GM23338 (cell line): ENCODE measurements around the gene COL26A1. TPM values are rescaled to one million over a fixed set of nuclear protein-coding genes. Genes with fewer than 3 reads are reported as not detected.

ENCODE experiments used
- ATAC-seq: fragments of 200-7000 bp; cut with Tn5 transposase; 3 replicates; pipeline ENCODE4 v1.9.1; 2020
- DNase-seq: peaks from one replicate; pipeline ENCODE4 v3.0.0-alpha.2; 2015; ENCODE audit warnings: low spot score
- H2AFZ ChIP-seq: fragments of 200-600 bp; sonication (generic); 2 replicates; pipeline ENCODE4 v1.8.0; 2016; ENCODE audit warnings: antibody characterized with exemption, mild to moderate bottlenecking, moderate library complexity
- H3F3A ChIP-seq: fragments of 200-600 bp; sonication (generic); replicated peaks from 2 replicates; pipeline ENCODE4 v1.8.0; 2017; ENCODE audit warnings: antibody characterized with exemption, mixed run types, low read depth
- H3K27ac ChIP-seq: fragments of 200-600 bp; sonication (generic); 2 replicates; pipeline ENCODE4 v1.6.1; 2016; ENCODE audit warnings: low read depth
- H3K27me3 ChIP-seq: fragments of 200-600 bp; sonication (generic); 2 replicates; pipeline ENCODE4 v1.8.0; 2016; ENCODE audit warnings: mild to moderate bottlenecking, mixed run types, moderate library complexity; ENCODE audit not compliant: insufficient read depth
- H3K36me3 ChIP-seq: fragments of 200-600 bp; sonication (generic); 2 replicates; pipeline ENCODE4 v1.8.0; 2016; ENCODE audit warnings: mild to moderate bottlenecking; ENCODE audit not compliant: insufficient read depth
- H3K4me1 ChIP-seq: fragments of 200-600 bp; sonication (generic); 2 replicates; pipeline ENCODE4 v1.8.0; 2016; ENCODE audit warnings: mild to moderate bottlenecking, moderate library complexity; ENCODE audit not compliant: insufficient read depth
- H3K4me2 ChIP-seq: fragments of 200-600 bp; sonication (generic); 2 replicates; pipeline ENCODE4 v1.7.1; 2017; ENCODE audit warnings: mixed run types
- H3K4me3 ChIP-seq: fragments of 200-600 bp; sonication (generic); 2 replicates; pipeline ENCODE4 v1.6.1; 2016; ENCODE audit warnings: mixed run types
- H3K79me2 ChIP-seq: fragments of 200-600 bp; sonication (generic); replicated peaks from 2 replicates; pipeline ENCODE4 v1.8.0; 2017; ENCODE audit warnings: mild to moderate bottlenecking; ENCODE audit not compliant: insufficient read depth
- H3K9me2 ChIP-seq: fragments of 200-600 bp; sonication (generic); 2 replicates; pipeline ENCODE4 v1.8.0; 2017; ENCODE audit not compliant: insufficient read depth
- H4K20me1 ChIP-seq: fragments of 200-600 bp; sonication (generic); replicated peaks from 2 replicates; pipeline ENCODE4 v1.8.0; 2017; ENCODE audit warnings: mild to moderate bottlenecking; ENCODE audit not compliant: insufficient read depth
- H3K27ac Mint-ChIP-seq: 2 replicates; pipeline ENCODE4 v1.8.0; 2020; ENCODE audit warnings: inconsistent platforms, mild to moderate bottlenecking, moderate library complexity, mixed read lengths
- H3K27me3 Mint-ChIP-seq: 3 replicates; pipeline ENCODE4 v1.8.0; 2022; ENCODE audit warnings: low read depth, mild to moderate bottlenecking, moderate library complexity, mixed read lengths, inconsistent platforms; ENCODE audit not compliant: insufficient read depth, poor library complexity
- H3K36me3 Mint-ChIP-seq: 3 replicates; pipeline ENCODE4 v1.8.0; 2021; ENCODE audit warnings: low read depth, mild to moderate bottlenecking, inconsistent platforms, moderate library complexity, mixed read lengths
- H3K4me1 Mint-ChIP-seq: 3 replicates; pipeline ENCODE4 v1.8.0; 2020; ENCODE audit warnings: mild to moderate bottlenecking, inconsistent platforms, mixed read lengths
- H3K4me3 Mint-ChIP-seq: 3 replicates; pipeline ENCODE4 v1.8.0; 2021; ENCODE audit warnings: moderate library complexity, mild to moderate bottlenecking, inconsistent platforms, mixed read lengths
- H3K9me3 Mint-ChIP-seq: 3 replicates; pipeline ENCODE4 v1.8.0; 2020; ENCODE audit warnings: moderate library complexity, mild to moderate bottlenecking, inconsistent platforms, mixed read lengths
- EZH2 ChIP-seq: fragments of 200-600 bp; sonication (generic); IDR thresholded peaks from one replicate; pipeline ENCODE4 v1.8.0; 2017; ENCODE audit warnings: antibody characterized with exemption, mild to moderate bottlenecking, low read depth; ENCODE audit not compliant: unreplicated experiment
- JUNB ChIP-seq: IDR thresholded peaks from one replicate; pipeline ENCODE4 v1.6.1; 2016; ENCODE audit warnings: antibody characterized with exemption; ENCODE audit not compliant: unreplicated experiment
- STAT1 ChIP-seq: IDR thresholded peaks from one replicate; pipeline ENCODE4 v1.6.1; 2016; ENCODE audit warnings: antibody characterized with exemption; ENCODE audit not compliant: unreplicated experiment
- ZNF331 ChIP-seq: fragments of 250-450 bp; sonication (Bioruptor Pico); IDR thresholded peaks from 2 replicates; pipeline ENCODE4 v1.5.0; 2020; ENCODE audit warnings: low read depth, mild to moderate bottlenecking, moderate library complexity
- polyA plus RNA-seq: library from polyadenylated mRNA; unstranded; fragments of >200 nt; fragmentation: Nextera tagmentation; extraction: Ambion mirVana; gene quantifications from 2 replicates; pipeline ENCODE4 v1.2.1, GENCODE V29; 2016
- total RNA-seq: library from RNA; depleted of rRNA; stranded (reverse); fragments of >200 nt; shearing (Covaris generic); gene quantifications from 2 replicates; pipeline ENCODE4 v1.2.3, GENCODE V29; 2014
- TF ChIP-seq, protein P1 (sequence below), 2 experiments: fragments of 200-600 bp in 1 of 2; sonication (generic) in 1 of 2; conservative IDR thresholded peaks; 2 replicates each; pipeline versions ENCODE4 v1.5.1 to v1.6.1; 2016 to 2017; ENCODE audit warnings: antibody characterized with exemption in 2 of 2, low read depth in 2 of 2, mild to moderate bottlenecking in 2 of 2, moderate library complexity in 1 of 2
- TF ChIP-seq, protein P2 (sequence below): fragments of 250-450 bp; sonication (Bioruptor Pico); IDR thresholded peaks from 2 replicates; pipeline ENCODE4 v1.5.0; 2020; ENCODE audit warnings: mild to moderate bottlenecking, moderate library complexity
- TF ChIP-seq, protein P3 (sequence below): IDR thresholded peaks from one replicate; pipeline ENCODE4 v1.6.1; 2018; ENCODE audit warnings: antibody characterized with exemption; ENCODE audit not compliant: unreplicated experiment

The COL26A1 gene
- total and polyA plus RNA-seq, 2 experiments from 2014 or later = 17.8 to 55.0 TPM

GRCh38 chr7:101399759-101400158, 37.1 kb downstream of the COL26A1 start (continued):
- TF ChIP-seq ZNF331 (CRISPR knock-in tag) (no peak), JUNB (no peak), STAT1 (no peak)

GRCh38 chr7:101400751-101401150, 38.1 kb downstream of the COL26A1 start:
- Histone ChIP-seq H3K4me2 (peak overlapping the region; percentile 36; the same call in 1 of the 2 replicates), H3K27ac (peak overlapping the region; percentile 91), H2AFZ (no peak overlapping the region), H3F3A (peaks cover 19% of the 10 kb centered on the region), H3K4me1 (peaks cover 25% of the 10 kb centered on the region), H3K9me2 (no peaks in the 10 kb centered on the region), H3K4me3 (no peak overlapping the region), H3K36me3 (no peaks in the 10 kb centered on the region), H3K79me2 (peaks cover 23% of the 10 kb centered on the region), H4K20me1 (no peaks in the 10 kb centered on the region), H3K27me3 (no peaks in the 10 kb centered on the region)
- Mint-ChIP-seq H3K4me1 (peaks cover 48% of the 10 kb centered on the region), H3K27me3 (peaks cover 22% of the 10 kb centered on the region), H3K9me3 (0 out of 3 replicates have a peak, but pooled peaks cover 4% of the 10 kb centered on the region), H3K36me3 (peaks cover 21% of the 10 kb centered on the region), H3K4me3 (no peak overlapping the region), H3K27ac (no peak overlapping the region)
- TF ChIP-seq STAT1 (no peak), EZH2 (no peak), JUNB (no peak)
- TF ChIP-seq, protein P1, sequence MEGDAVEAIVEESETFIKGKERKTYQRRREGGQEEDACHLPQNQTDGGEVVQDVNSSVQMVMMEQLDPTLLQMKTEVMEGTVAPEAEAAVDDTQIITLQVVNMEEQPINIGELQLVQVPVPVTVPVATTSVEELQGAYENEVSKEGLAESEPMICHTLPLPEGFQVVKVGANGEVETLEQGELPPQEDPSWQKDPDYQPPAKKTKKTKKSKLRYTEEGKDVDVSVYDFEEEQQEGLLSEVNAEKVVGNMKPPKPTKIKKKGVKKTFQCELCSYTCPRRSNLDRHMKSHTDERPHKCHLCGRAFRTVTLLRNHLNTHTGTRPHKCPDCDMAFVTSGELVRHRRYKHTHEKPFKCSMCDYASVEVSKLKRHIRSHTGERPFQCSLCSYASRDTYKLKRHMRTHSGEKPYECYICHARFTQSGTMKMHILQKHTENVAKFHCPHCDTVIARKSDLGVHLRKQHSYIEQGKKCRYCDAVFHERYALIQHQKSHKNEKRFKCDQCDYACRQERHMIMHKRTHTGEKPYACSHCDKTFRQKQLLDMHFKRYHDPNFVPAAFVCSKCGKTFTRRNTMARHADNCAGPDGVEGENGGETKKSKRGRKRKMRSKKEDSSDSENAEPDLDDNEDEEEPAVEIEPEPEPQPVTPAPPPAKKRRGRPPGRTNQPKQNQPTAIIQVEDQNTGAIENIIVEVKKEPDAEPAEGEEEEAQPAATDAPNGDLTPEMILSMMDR (conservative IDR thresholded peaks at IDR 0.05; ENCODE audit: low read depth in 2 of 2) = peak in 1 of 2 experiments; percentile 25; a peak in 1 of 4 replicates
- ATAC-seq (no peak), DNase-seq (no peak)

- no peak overlapping the region for H3K4me3 ChIP-seq
- TF ChIP-seq, protein P2, sequence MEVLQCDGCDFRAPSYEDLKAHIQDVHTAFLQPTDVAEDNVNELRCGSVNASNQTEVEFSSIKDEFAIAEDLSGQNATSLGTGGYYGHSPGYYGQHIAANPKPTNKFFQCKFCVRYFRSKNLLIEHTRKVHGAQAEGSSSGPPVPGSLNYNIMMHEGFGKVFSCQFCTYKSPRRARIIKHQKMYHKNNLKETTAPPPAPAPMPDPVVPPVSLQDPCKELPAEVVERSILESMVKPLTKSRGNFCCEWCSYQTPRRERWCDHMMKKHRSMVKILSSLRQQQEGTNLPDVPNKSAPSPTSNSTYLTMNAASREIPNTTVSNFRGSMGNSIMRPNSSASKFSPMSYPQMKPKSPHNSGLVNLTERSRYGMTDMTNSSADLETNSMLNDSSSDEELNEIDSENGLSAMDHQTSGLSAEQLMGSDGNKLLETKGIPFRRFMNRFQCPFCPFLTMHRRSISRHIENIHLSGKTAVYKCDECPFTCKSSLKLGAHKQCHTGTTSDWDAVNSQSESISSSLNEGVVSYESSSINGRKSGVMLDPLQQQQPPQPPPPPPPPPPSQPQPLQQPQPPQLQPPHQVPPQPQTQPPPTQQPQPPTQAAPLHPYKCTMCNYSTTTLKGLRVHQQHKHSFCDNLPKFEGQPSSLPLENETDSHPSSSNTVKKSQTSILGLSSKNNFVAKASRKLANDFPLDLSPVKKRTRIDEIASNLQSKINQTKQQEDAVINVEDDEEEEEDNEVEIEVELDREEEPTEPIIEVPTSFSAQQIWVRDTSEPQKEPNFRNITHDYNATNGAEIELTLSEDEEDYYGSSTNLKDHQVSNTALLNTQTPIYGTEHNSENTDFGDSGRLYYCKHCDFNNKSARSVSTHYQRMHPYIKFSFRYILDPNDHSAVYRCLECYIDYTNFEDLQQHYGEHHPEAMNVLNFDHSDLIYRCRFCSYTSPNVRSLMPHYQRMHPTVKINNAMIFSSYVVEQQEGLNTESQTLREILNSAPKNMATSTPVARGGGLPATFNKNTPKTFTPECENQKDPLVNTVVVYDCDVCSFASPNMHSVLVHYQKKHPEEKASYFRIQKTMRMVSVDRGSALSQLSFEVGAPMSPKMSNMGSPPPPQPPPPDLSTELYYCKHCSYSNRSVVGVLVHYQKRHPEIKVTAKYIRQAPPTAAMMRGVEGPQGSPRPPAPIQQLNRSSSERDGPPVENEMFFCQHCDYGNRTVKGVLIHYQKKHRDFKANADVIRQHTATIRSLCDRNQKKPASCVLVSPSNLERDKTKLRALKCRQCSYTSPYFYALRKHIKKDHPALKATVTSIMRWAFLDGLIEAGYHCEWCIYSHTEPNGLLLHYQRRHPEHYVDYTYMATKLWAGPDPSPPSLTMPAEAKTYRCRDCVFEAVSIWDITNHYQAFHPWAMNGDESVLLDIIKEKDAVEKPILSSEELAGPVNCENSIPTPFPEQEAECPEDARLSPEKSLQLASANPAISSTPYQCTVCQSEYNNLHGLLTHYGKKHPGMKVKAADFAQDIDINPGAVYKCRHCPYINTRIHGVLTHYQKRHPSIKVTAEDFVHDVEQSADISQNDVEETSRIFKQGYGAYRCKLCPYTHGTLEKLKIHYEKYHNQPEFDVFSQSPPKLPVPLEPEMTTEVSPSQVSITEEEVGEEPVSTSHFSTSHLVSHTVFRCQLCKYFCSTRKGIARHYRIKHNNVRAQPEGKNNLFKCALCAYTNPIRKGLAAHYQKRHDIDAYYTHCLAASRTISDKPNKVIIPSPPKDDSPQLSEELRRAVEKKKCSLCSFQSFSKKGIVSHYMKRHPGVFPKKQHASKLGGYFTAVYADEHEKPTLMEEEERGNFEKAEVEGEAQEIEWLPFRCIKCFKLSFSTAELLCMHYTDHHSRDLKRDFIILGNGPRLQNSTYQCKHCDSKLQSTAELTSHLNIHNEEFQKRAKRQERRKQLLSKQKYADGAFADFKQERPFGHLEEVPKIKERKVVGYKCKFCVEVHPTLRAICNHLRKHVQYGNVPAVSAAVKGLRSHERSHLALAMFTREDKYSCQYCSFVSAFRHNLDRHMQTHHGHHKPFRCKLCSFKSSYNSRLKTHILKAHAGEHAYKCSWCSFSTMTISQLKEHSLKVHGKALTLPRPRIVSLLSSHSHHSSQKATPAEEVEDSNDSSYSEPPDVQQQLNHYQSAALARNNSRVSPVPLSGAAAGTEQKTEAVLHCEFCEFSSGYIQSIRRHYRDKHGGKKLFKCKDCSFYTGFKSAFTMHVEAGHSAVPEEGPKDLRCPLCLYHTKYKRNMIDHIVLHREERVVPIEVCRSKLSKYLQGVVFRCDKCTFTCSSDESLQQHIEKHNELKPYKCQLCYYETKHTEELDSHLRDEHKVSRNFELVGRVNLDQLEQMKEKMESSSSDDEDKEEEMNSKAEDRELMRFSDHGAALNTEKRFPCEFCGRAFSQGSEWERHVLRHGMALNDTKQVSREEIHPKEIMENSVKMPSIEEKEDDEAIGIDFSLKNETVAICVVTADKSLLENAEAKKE = no peak
- no peak for TF ChIP-seq ZNF331 (CRISPR knock-in tag)
- TF ChIP-seq, protein P3, sequence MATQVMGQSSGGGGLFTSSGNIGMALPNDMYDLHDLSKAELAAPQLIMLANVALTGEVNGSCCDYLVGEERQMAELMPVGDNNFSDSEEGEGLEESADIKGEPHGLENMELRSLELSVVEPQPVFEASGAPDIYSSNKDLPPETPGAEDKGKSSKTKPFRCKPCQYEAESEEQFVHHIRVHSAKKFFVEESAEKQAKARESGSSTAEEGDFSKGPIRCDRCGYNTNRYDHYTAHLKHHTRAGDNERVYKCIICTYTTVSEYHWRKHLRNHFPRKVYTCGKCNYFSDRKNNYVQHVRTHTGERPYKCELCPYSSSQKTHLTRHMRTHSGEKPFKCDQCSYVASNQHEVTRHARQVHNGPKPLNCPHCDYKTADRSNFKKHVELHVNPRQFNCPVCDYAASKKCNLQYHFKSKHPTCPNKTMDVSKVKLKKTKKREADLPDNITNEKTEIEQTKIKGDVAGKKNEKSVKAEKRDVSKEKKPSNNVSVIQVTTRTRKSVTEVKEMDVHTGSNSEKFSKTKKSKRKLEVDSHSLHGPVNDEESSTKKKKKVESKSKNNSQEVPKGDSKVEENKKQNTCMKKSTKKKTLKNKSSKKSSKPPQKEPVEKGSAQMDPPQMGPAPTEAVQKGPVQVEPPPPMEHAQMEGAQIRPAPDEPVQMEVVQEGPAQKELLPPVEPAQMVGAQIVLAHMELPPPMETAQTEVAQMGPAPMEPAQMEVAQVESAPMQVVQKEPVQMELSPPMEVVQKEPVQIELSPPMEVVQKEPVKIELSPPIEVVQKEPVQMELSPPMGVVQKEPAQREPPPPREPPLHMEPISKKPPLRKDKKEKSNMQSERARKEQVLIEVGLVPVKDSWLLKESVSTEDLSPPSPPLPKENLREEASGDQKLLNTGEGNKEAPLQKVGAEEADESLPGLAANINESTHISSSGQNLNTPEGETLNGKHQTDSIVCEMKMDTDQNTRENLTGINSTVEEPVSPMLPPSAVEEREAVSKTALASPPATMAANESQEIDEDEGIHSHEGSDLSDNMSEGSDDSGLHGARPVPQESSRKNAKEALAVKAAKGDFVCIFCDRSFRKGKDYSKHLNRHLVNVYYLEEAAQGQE = no peak
Measured at GRCh38 chr7:101401390-101402080, 38.9 kb downstream of the COL26A1 start.

More at GRCh38 chr7:101401390-101402080, 38.9 kb downstream of the COL26A1 start:
- H4K20me1 ChIP-seq = no peaks in the 10 kb centered on the region
- Mint-ChIP-seq H3K4me3 (peak overlapping the region; percentile 59), H3K9me3 (peaks cover 4% of the 10 kb centered on the region; the same call in 1 of the 3 replicates), H3K36me3 (peaks cover 28% of the 10 kb centered on the region), H3K27ac (peak overlapping the region; percentile 95), H3K4me1 (peaks cover 51% of the 10 kb centered on the region), H3K27me3 (peaks cover 24% of the 10 kb centered on the region)
- DNase-seq (no peak), ATAC-seq (peak; percentile 30)
- peaks cover 19% of the 10 kb centered on the region for H3F3A ChIP-seq
- peaks cover 23% of the 10 kb centered on the region for H3K79me2 ChIP-seq
- H3K9me2 ChIP-seq = no peaks in the 10 kb centered on the region
- peaks cover 25% of the 10 kb centered on the region for H3K4me1 ChIP-seq
- H3K27ac ChIP-seq = peak overlapping the region; percentile 91
- H2AFZ ChIP-seq = no peak overlapping the region
- H3K36me3 ChIP-seq = no peaks in the 10 kb centered on the region
- H3K4me2 ChIP-seq = peak overlapping the region; percentile 36
- H3K27me3 ChIP-seq = no peaks in the 10 kb centered on the region
